ENCODE measurements around the gene SLC19A1. TPM values are rescaled to one million over a fixed set of nuclear protein-coding genes. Genes with fewer than 3 reads are reported as not detected.

Gene SLC19A1
- polyA plus RNA-seq, 3 donors: 25.0 to 53.0 (median 39.9) TPM

DNA sequence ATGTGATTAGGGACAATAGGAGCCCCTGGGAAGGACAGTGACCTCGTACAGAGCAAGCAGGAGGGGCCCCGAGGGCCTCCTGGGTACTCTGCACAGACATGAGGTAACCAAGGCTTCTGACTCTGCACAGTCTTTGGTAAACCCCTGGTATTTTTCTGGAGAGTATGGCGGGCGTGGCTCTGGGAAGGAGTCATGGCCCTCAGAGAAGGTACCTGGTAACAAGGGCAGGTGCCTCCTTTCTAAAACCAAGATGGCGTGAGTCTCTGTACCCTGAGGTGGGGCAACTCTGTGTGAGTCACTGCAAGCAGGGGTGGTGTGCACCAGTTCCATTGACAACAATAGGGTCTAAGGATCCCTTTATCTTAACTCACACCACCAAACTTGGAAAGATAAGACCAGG lies 39.9 kb upstream of the SLC19A1 start:
- WGBS (ENCODE audit: insufficient coverage): 83% methylated on average over 2 of the region's 5 CpGs
- Mint-ChIP-seq H3K36me3 (no peaks in the 10 kb centered on the region), H3K9me3 (peaks cover 15 to 43% (median 33%) of the 10 kb centered on the region in 7 donors), H3K27ac (no peak overlapping the region), H3K4me3 (no peak overlapping the region), H3K4me1 (no peaks in the 10 kb centered on the region), H3K27me3 (ENCODE audit: low read depth in 3 of 3) (peaks cover 0 to 11% (median 7%) of the 10 kb centered on the region in 3 donors)
- H3K9ac ChIP-seq (ENCODE audit: insufficient read depth, low read length, poor library complexity, severe bottlenecking): no peak overlapping the region
- H3K4me2 ChIP-seq (replicated peaks; ENCODE audit: extremely low read depth, low read length, poor library complexity, severe bottlenecking): no peak overlapping the region
- intact Hi-C loops (cut with micrococcal nuclease): no loop called here
- H4K20me1 ChIP-seq (ENCODE audit: insufficient read depth, low read length): no peaks in the 10 kb centered on the region
- H3K36me3 ChIP-seq (replicated peaks in 1 of 2; ENCODE audit: control insufficient read depth in 1 of 2, insufficient read depth in 2 of 2, low read length in 2 of 2): no peaks in the 10 kb centered on the region
- no peak for DNase-seq
- no peaks in the 10 kb centered on the region for H3K4me1 ChIP-seq (ENCODE audit: control insufficient read depth in 1 of 2, insufficient read depth in 2 of 2, low read length in 2 of 2)
- no peaks in the 10 kb centered on the region for H3K79me2 ChIP-seq (ENCODE audit: insufficient read depth, low read length)
- H3K27me3 ChIP-seq (ENCODE audit: control insufficient read depth in 2 of 2, insufficient read depth in 2 of 2, low read length in 2 of 2): peaks cover 0 to 2% of the 10 kb centered on the region in 2 donors
- no peak overlapping the region for H3K4me3 ChIP-seq (replicated peaks in 1 of 3; ENCODE audit: low read depth in 2 of 3, low read length in 3 of 3)
- H3K9me3 ChIP-seq (replicated peaks in 1 of 2; ENCODE audit: control insufficient read depth in 1 of 2, insufficient read depth in 1 of 2, low read length in 2 of 2): peaks cover 23 to 24% of the 10 kb centered on the region in 2 donors
- no peak overlapping the region for H2AFZ ChIP-seq (ENCODE audit: insufficient read depth, low read depth, low read length, poor library complexity, severe bottlenecking)
- TF ChIP-seq, protein P1, sequence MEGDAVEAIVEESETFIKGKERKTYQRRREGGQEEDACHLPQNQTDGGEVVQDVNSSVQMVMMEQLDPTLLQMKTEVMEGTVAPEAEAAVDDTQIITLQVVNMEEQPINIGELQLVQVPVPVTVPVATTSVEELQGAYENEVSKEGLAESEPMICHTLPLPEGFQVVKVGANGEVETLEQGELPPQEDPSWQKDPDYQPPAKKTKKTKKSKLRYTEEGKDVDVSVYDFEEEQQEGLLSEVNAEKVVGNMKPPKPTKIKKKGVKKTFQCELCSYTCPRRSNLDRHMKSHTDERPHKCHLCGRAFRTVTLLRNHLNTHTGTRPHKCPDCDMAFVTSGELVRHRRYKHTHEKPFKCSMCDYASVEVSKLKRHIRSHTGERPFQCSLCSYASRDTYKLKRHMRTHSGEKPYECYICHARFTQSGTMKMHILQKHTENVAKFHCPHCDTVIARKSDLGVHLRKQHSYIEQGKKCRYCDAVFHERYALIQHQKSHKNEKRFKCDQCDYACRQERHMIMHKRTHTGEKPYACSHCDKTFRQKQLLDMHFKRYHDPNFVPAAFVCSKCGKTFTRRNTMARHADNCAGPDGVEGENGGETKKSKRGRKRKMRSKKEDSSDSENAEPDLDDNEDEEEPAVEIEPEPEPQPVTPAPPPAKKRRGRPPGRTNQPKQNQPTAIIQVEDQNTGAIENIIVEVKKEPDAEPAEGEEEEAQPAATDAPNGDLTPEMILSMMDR (IDR thresholded peaks at IDR 0.05): no peak
- H3K27ac ChIP-seq (ENCODE audit: low read depth in 1 of 2, low read length in 2 of 2): no peak overlapping the region

DNA sequence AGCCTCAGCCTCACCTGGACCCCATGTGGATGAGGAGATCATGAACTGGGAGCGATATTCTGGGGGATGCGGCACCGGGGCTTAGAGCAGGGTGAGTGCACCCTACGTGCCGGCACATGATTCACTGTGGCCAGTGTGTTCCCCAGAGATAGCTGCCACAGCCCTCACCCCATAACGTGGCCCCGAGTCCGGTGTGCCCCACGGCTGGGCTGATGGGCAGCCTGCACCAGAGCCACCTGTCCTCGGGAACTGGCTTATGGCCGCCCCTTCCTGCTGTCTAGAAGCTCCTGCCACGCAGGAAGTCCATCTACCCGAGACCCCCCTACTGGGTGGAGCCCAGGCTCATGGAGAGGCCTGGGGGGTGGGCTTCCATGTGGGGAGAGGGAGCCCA lies 39.1 kb upstream of the SLC19A1 start:
- Mint-ChIP-seq H3K9me3 (peaks cover 7 to 35% (median 25%) of the 10 kb centered on the region in 7 donors), H3K36me3 (no peaks in the 10 kb centered on the region), H3K4me3 (no peak overlapping the region), H3K27ac (no peak overlapping the region), H3K4me1 (no peaks in the 10 kb centered on the region), H3K27me3 (ENCODE audit: low read depth in 3 of 3) (peaks cover 3 to 11% (median 3%) of the 10 kb centered on the region in 3 donors)
- no peak overlapping the region for H3K27ac ChIP-seq (ENCODE audit: low read depth in 1 of 2, low read length in 2 of 2)
- H3K4me3 ChIP-seq (replicated peaks in 1 of 3; ENCODE audit: low read depth in 2 of 3, low read length in 3 of 3): no peak overlapping the region
- no peak overlapping the region for H2AFZ ChIP-seq (ENCODE audit: insufficient read depth, low read depth, low read length, poor library complexity, severe bottlenecking)
- H3K36me3 ChIP-seq (replicated peaks in 1 of 2; ENCODE audit: control insufficient read depth in 1 of 2, insufficient read depth in 2 of 2, low read length in 2 of 2): no peaks in the 10 kb centered on the region
- H3K79me2 ChIP-seq (ENCODE audit: insufficient read depth, low read length): no peaks in the 10 kb centered on the region
- no peak overlapping the region for H3K4me2 ChIP-seq (replicated peaks; ENCODE audit: extremely low read depth, low read length, poor library complexity, severe bottlenecking)
- no peaks in the 10 kb centered on the region for H3K4me1 ChIP-seq (ENCODE audit: control insufficient read depth in 1 of 2, insufficient read depth in 2 of 2, low read length in 2 of 2)
- intact Hi-C loops (cut with micrococcal nuclease): no loop called here
- WGBS (ENCODE audit: insufficient coverage): 90% methylated on average over 11 of the region's 13 CpGs
- peaks cover 16 to 21% of the 10 kb centered on the region in 2 donors for H3K9me3 ChIP-seq (replicated peaks in 1 of 2; ENCODE audit: control insufficient read depth in 1 of 2, insufficient read depth in 1 of 2, low read length in 2 of 2)
- no peaks in the 10 kb centered on the region for H4K20me1 ChIP-seq (ENCODE audit: insufficient read depth, low read length)
- TF ChIP-seq, protein P1 (IDR thresholded peaks at IDR 0.05): no peak
- no peak for DNase-seq
- H3K27me3 ChIP-seq (ENCODE audit: control insufficient read depth in 2 of 2, insufficient read depth in 2 of 2, low read length in 2 of 2): no peaks in the 10 kb centered on the region
- H3K9ac ChIP-seq (ENCODE audit: insufficient read depth, low read length, poor library complexity, severe bottlenecking): no peak overlapping the region
